Stimulated activated memory B cell treated with anti-CD40 and anti-IgM and Interleukin-4, amounts not matched to agents 10 μg/mL and 1 μg/mL and 100 μg/mL, for 72 hours (primary cell): ENCODE results near the gene KIRREL3.

Experiments
- ATAC-seq: fragments of 150-1000 bp; cut with Tn5 transposase; 2 replicates; pipeline ENCODE4 v1.10.0; 2021
- H3K27ac Mint-ChIP-seq: one replicate; pipeline ENCODE4 v1.8.0; 2022; ENCODE audit warnings: mild to moderate bottlenecking, mixed read lengths
- H3K27me3 Mint-ChIP-seq: one replicate; pipeline ENCODE4 v1.8.0; 2022; ENCODE audit warnings: mixed read lengths
- H3K36me3 Mint-ChIP-seq: one replicate; pipeline ENCODE4 v1.8.0; 2022; ENCODE audit warnings: mixed read lengths
- H3K4me1 Mint-ChIP-seq: one replicate; pipeline ENCODE4 v1.8.0; 2022; ENCODE audit warnings: mixed read lengths
- H3K4me3 Mint-ChIP-seq: one replicate; pipeline ENCODE4 v1.8.0; 2022; ENCODE audit warnings: mild to moderate bottlenecking, moderate library complexity, mixed read lengths
- H3K9me3 Mint-ChIP-seq: one replicate; pipeline ENCODE4 v1.8.0; 2022; ENCODE audit warnings: mixed read lengths

The KIRREL3 gene

GRCh38 chr11:126487711-126488110 lies 512.9 kb downstream of the KIRREL3 start:
- no peak for ATAC-seq
- H3K4me3 Mint-ChIP-seq, result no peak overlapping the region
- H3K27ac Mint-ChIP-seq, result no peak overlapping the region
- no peaks in the 10 kb centered on the region for H3K9me3 Mint-ChIP-seq
- no peaks in the 10 kb centered on the region for H3K36me3 Mint-ChIP-seq
- H3K27me3 Mint-ChIP-seq, result peaks cover 18% of the 10 kb centered on the region
- peaks cover 10% of the 10 kb centered on the region for H3K4me1 Mint-ChIP-seq

GRCh38 chr11:126485986-126486635 lies 514.5 kb downstream of the KIRREL3 start:
- H3K4me3 Mint-ChIP-seq, result no peak overlapping the region

GRCh38 chr11:126485021-126485792 lies 515.4 kb downstream of the KIRREL3 start:
- peak; percentile 86 for ATAC-seq
- peak overlapping the region; percentile 67 for H3K27ac Mint-ChIP-seq

More at GRCh38 chr11:126485986-126486635, 514.5 kb downstream of the KIRREL3 start:
- ATAC-seq, result no peak
- H3K9me3 Mint-ChIP-seq, result no peaks in the 10 kb centered on the region
- H3K27ac Mint-ChIP-seq, result no peak overlapping the region
- H3K27me3 Mint-ChIP-seq, result peaks cover 13% of the 10 kb centered on the region
- no peaks in the 10 kb centered on the region for H3K36me3 Mint-ChIP-seq
- H3K4me1 Mint-ChIP-seq, result peaks cover 10% of the 10 kb centered on the region

GRCh38 chr11:126484266-126484665 lies 516.3 kb downstream of the KIRREL3 start:
- Mint-ChIP-seq H3K4me1 (peaks cover 18% of the 10 kb centered on the region), H3K27me3 (peaks cover 5% of the 10 kb centered on the region), H3K27ac (peak overlapping the region; percentile 67), H3K9me3 (no peaks in the 10 kb centered on the region), H3K4me3 (no peak overlapping the region), H3K36me3 (no peaks in the 10 kb centered on the region)
- no peak for ATAC-seq

More at GRCh38 chr11:126485021-126485792, 515.4 kb downstream of the KIRREL3 start:
- Mint-ChIP-seq H3K9me3 (no peaks in the 10 kb centered on the region), H3K4me3 (peak overlapping the region; percentile 25), H3K4me1 (peaks cover 18% of the 10 kb centered on the region), H3K36me3 (no peaks in the 10 kb centered on the region), H3K27me3 (peaks cover 13% of the 10 kb centered on the region)

GRCh38 chr11:126483621-126484195 lies 516.9 kb downstream of the KIRREL3 start:
- ATAC-seq, result no peak
- no peaks in the 10 kb centered on the region for H3K9me3 Mint-ChIP-seq
- no peak overlapping the region for H3K4me3 Mint-ChIP-seq
- peaks cover 18% of the 10 kb centered on the region for H3K4me1 Mint-ChIP-seq
- H3K27me3 Mint-ChIP-seq, result peaks cover 3% of the 10 kb centered on the region
- H3K27ac Mint-ChIP-seq, result no peak overlapping the region
- no peaks in the 10 kb centered on the region for H3K36me3 Mint-ChIP-seq

- no peak overlapping the region for H3K27ac Mint-ChIP-seq
- no peak overlapping the region for H3K4me3 Mint-ChIP-seq
- no peaks in the 10 kb centered on the region for H3K9me3 Mint-ChIP-seq
- H3K36me3 Mint-ChIP-seq, result no peaks in the 10 kb centered on the region
- peaks cover 7% of the 10 kb centered on the region for H3K27me3 Mint-ChIP-seq
- ATAC-seq, result no peak
- H3K4me1 Mint-ChIP-seq, result peaks cover 25% of the 10 kb centered on the region
Measured at GRCh38 chr11:126482586-126483108, 517.9 kb downstream of the KIRREL3 start.

- H3K4me3 Mint-ChIP-seq, result no peak overlapping the region
- peaks cover 25% of the 10 kb centered on the region for H3K4me1 Mint-ChIP-seq
- no peak for ATAC-seq
- H3K9me3 Mint-ChIP-seq, result no peaks in the 10 kb centered on the region
- no peak overlapping the region for H3K27ac Mint-ChIP-seq
- H3K36me3 Mint-ChIP-seq, result no peaks in the 10 kb centered on the region
- H3K27me3 Mint-ChIP-seq, result peaks cover 7% of the 10 kb centered on the region
Measured at GRCh38 chr11:126481303-126481680, 519.3 kb downstream of the KIRREL3 start.

- no peaks in the 10 kb centered on the region for H3K36me3 Mint-ChIP-seq
- peak overlapping the region; percentile 78 for H3K4me3 Mint-ChIP-seq
- H3K4me1 Mint-ChIP-seq, result peaks cover 25% of the 10 kb centered on the region
- ATAC-seq, result peak; percentile 63
- peaks cover 7% of the 10 kb centered on the region for H3K27me3 Mint-ChIP-seq
- peak overlapping the region; percentile 54 for H3K27ac Mint-ChIP-seq
- H3K9me3 Mint-ChIP-seq, result no peaks in the 10 kb centered on the region
Measured at GRCh38 chr11:126480410-126481302, 519.9 kb downstream of the KIRREL3 start.

GRCh38 chr11:126480015-126480409 lies 520.6 kb downstream of the KIRREL3 start:
- ATAC-seq, result no peak
- H3K4me1 Mint-ChIP-seq, result peaks cover 20% of the 10 kb centered on the region
- H3K4me3 Mint-ChIP-seq, result no peak overlapping the region
- no peaks in the 10 kb centered on the region for H3K9me3 Mint-ChIP-seq
- no peaks in the 10 kb centered on the region for H3K36me3 Mint-ChIP-seq
- no peak overlapping the region for H3K27ac Mint-ChIP-seq
- H3K27me3 Mint-ChIP-seq, result peaks cover 7% of the 10 kb centered on the region

GRCh38 chr11:126479178-126479930 lies 521.2 kb downstream of the KIRREL3 start:
- H3K27me3 Mint-ChIP-seq, result peaks cover 7% of the 10 kb centered on the region
- H3K27ac Mint-ChIP-seq, result no peak overlapping the region
- no peaks in the 10 kb centered on the region for H3K9me3 Mint-ChIP-seq
- no peaks in the 10 kb centered on the region for H3K36me3 Mint-ChIP-seq
- no peak overlapping the region for H3K4me3 Mint-ChIP-seq
- ATAC-seq, result no peak
- peaks cover 15% of the 10 kb centered on the region for H3K4me1 Mint-ChIP-seq

GRCh38 chr11:126478466-126478865 lies 522.1 kb downstream of the KIRREL3 start:
- H3K27me3 Mint-ChIP-seq, result peaks cover 7% of the 10 kb centered on the region
- ATAC-seq, result no peak
- no peak overlapping the region for H3K4me3 Mint-ChIP-seq
- H3K27ac Mint-ChIP-seq, result no peak overlapping the region
- no peaks in the 10 kb centered on the region for H3K9me3 Mint-ChIP-seq
- H3K4me1 Mint-ChIP-seq, result peaks cover 15% of the 10 kb centered on the region
- no peaks in the 10 kb centered on the region for H3K36me3 Mint-ChIP-seq

GRCh38 chr11:126477535-126478305 lies 522.9 kb downstream of the KIRREL3 start:
- Mint-ChIP-seq H3K4me1 (peaks cover 15% of the 10 kb centered on the region), H3K9me3 (no peaks in the 10 kb centered on the region), H3K36me3 (no peaks in the 10 kb centered on the region), H3K27me3 (peaks cover 7% of the 10 kb centered on the region), H3K4me3 (peak overlapping the region; percentile 3), H3K27ac (no peak overlapping the region)
- peak; percentile 53 for ATAC-seq

GRCh38 chr11:126476977-126477376 lies 523.6 kb downstream of the KIRREL3 start:
- Mint-ChIP-seq H3K27ac (no peak overlapping the region), H3K4me3 (no peak overlapping the region), H3K27me3 (peaks cover 7% of the 10 kb centered on the region), H3K36me3 (no peaks in the 10 kb centered on the region), H3K9me3 (no peaks in the 10 kb centered on the region), H3K4me1 (peaks cover 15% of the 10 kb centered on the region)
- no peak for ATAC-seq
